ENCODE data around the gene YWHAQ. TPM values are rescaled to one million over a fixed set of nuclear protein-coding genes. Genes with fewer than 3 reads are reported as not detected.

YWHAQ gene
- total and polyA plus RNA-seq, 9 of the 15 experiments (the other 6 are each of a cell fraction or from before 2014, with no cell fraction given), result 63.1 to 359 (median 203) TPM

- no peak for TF ChIP-seq GTF2B (IDR thresholded peaks at IDR 0.05; ENCODE audit: extremely low read depth, insufficient read length)
- TF ChIP-seq ELF4 (CRISPR knock-in tag; IDR thresholded peaks at IDR 0.05), result no peak
- TF ChIP-seq FUS (optimal IDR thresholded peaks at IDR 0.05; ENCODE audit: low read depth, low read length), result no peak
- TF ChIP-seq CBFB (CRISPR knock-in tag; IDR thresholded peaks at IDR 0.05), result no peak
- no peak for TF ChIP-seq BRD4 (IDR thresholded peaks at IDR 0.05)
- TF ChIP-seq CSDE1 (IDR thresholded peaks at IDR 0.05), result no peak
- no peak for TF ChIP-seq CCAR2 (IDR thresholded peaks at IDR 0.05; ENCODE audit: low read depth, low read length)
- TF ChIP-seq RAD51 (IDR thresholded peaks at IDR 0.05; ENCODE audit: borderline replicate concordance, low read depth), result peak; percentile 53; the same call in 1 of the 2 replicates
- TF ChIP-seq TFE3 (CRISPR knock-in tag; IDR thresholded peaks at IDR 0.05), result peak; percentile 62; the same call in 1 of the 2 replicates
- TF ChIP-seq NFATC3 (IDR thresholded peaks at IDR 0.05), result no peak
- peak; percentile 66; the same call in 1 of the 2 replicates for TF ChIP-seq SOX6 (IDR thresholded peaks at IDR 0.05)
- no peak for TF ChIP-seq SP2 (IDR thresholded peaks at IDR 0.05; ENCODE audit: extremely low read depth, low read depth, low read length, poor library complexity, severe bottlenecking)
- peak; percentile 93 for TF ChIP-seq VEZF1 (CRISPR knock-in tag; IDR thresholded peaks at IDR 0.05)
- no peak for TF ChIP-seq POLR2A (conservative IDR thresholded peaks at IDR 0.05)
- peak; percentile 54; the same call in 1 of the 2 replicates for TF ChIP-seq TAL1 (IDR thresholded peaks at IDR 0.05)
- no peak for TF ChIP-seq CLOCK (CRISPR knock-in tag; IDR thresholded peaks at IDR 0.05; ENCODE audit: borderline replicate concordance)
- TF ChIP-seq ZC3H4 (CRISPR knock-in tag; IDR thresholded peaks at IDR 0.05; ENCODE audit: borderline replicate concordance), result no peak
- TF ChIP-seq HNRNPK (IDR thresholded peaks at IDR 0.05; ENCODE audit: low read depth, low read length, poor library complexity, severe bottlenecking), result no peak
- TF ChIP-seq PHB2 (IDR thresholded peaks at IDR 0.05; ENCODE audit: low read depth), result no peak
- TF ChIP-seq EP400 (IDR thresholded peaks at IDR 0.05), result no peak
- no peak for TF ChIP-seq ATF1 (CRISPR knock-in tag; IDR thresholded peaks at IDR 0.05)
- peak; percentile 42 for TF ChIP-seq ATF1 (tag; IDR thresholded peaks at IDR 0.05)
- no peak for TF ChIP-seq ZNF699 (CRISPR knock-in tag; IDR thresholded peaks at IDR 0.05; ENCODE audit: insufficient replicate concordance)
- TF ChIP-seq CREB1 (IDR thresholded peaks at IDR 0.05), result no peak
- TF ChIP-seq CREB1 (CRISPR knock-in tag; IDR thresholded peaks at IDR 0.05), result 0 out of 2 replicates have a peak, but pooled peaks have one; percentile 9
- TF ChIP-seq OTX1 (CRISPR knock-in tag; IDR thresholded peaks at IDR 0.05), result no peak
- TF ChIP-seq GATA2 (CRISPR knock-in tag; IDR thresholded peaks at IDR 0.05), result no peak
Observed at GRCh38 chr2:9638532-9638931, 7.7 kb upstream of the YWHAQ start (continued).

Measured in K562 (cell line).